PC-9 (cell line): Measurements from ENCODE around the gene EMSY.

ENCODE experiments used
- CTCF ChIP-seq: fragments of 200-600 bp; sonication (generic); conservative IDR thresholded peaks from 2 replicates; pipeline ENCODE4 v1.6.1; 2017; ENCODE audit warnings: mixed run types, antibody characterized with exemption, mild to moderate bottlenecking, moderate library complexity
- EZH2 ChIP-seq: fragments of 200-600 bp; sonication (generic); IDR thresholded peaks from 2 replicates; pipeline ENCODE4 v1.8.0; 2017; ENCODE audit warnings: antibody characterized with exemption, low read depth

GRCh38 chr11:76559346-76559745 is 114.5 kb downstream of the EMSY start:
- TF ChIP-seq CTCF (no peak), EZH2 (no peak)
